Measurements from ENCODE around the gene MT3.

DNA sequence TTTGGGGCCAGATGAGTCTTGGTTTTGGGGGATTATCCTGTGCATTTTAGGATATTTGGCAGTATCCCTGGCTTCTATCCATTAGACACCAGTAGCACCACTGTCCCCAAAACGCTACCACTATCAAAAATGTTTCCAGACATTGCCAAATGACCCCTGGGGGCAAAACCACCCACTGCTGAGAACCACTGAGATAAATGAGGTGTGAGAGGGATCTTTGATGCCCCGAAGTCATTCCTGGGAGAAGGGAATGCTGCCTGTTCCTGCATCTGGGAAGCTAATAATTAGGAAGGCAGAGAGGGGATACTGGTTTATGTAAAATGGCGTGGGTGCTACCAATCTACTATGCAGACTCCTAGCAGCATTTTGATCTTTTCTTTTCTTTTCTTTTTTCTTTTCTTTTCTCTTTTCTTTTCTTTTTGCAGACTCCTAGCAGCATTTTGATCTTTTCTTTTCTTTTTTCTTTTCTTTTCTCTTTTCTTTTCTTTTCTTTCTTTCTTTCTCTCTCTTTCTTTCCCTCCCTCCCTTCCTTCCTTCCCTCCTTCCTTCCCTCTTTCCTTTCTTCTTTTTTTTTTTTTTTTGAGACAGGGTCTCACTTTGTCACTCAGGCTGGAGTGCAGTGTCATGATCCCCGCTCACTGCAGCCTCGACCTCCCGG, 8.8 kb upstream of the MT3 start:
- TF ChIP-seq CTCF (IDR thresholded peaks at IDR 0.05), result no peak
- TF ChIP-seq POLR2A (IDR thresholded peaks at IDR 0.05), result no peak
- no peak for TF ChIP-seq EP300 (IDR thresholded peaks at IDR 0.05; ENCODE audit: low read depth)
